ENCODE measurements around the gene NR1H2. TPM values are rescaled to one million over a fixed set of nuclear protein-coding genes. Genes with fewer than 3 reads are reported as not detected.
"Not testable (repeated sequence)": the region's sequence is repeated elsewhere in the genome, so short reads cannot be mapped to it uniquely, and the experiment has no call there.

The NR1H2 gene
- total RNA-seq, 1 experiment from 2014 or later = 40.3 TPM

- Histone ChIP-seq H3K9ac (ENCODE audit: low read length) (no peak overlapping the region), H3K79me2 (ENCODE audit: insufficient read depth, low read length) (no peaks in the 10 kb centered on the region), H4K20me1 (ENCODE audit: insufficient read depth) (no peaks in the 10 kb centered on the region), H3K27me3 (ENCODE audit: insufficient read depth, low read length) (no peaks in the 10 kb centered on the region), H3K4me1 (ENCODE audit: control insufficient read depth in 1 of 2, insufficient read depth in 2 of 2, low read length in 2 of 2) (peaks cover 0 to 2% of the 10 kb centered on the region in 2 experiments; a peak in 1 of 4 replicates), H3K4me3 (replicated peaks in 1 of 2; ENCODE audit: low read depth in 1 of 2, low read length in 2 of 2) (no peak overlapping the region), H3K36me3 (ENCODE audit: control insufficient read depth in 1 of 2, insufficient read depth in 2 of 2, low read length in 2 of 2) (no peaks in the 10 kb centered on the region), H3K9me3 (ENCODE audit: control insufficient read depth in 1 of 2, insufficient read depth in 1 of 2, low read depth in 1 of 2, low read length in 2 of 2) (no peaks in the 10 kb centered on the region), H2AFZ (ENCODE audit: low read depth, low read length, poor library complexity, severe bottlenecking) (no peak overlapping the region), H3K4me2 (ENCODE audit: low read length) (no peak overlapping the region), H3K27ac (ENCODE audit: low read depth, low read length) (no peak overlapping the region), H3K9me2 (ENCODE audit: insufficient read depth) (no peaks in the 10 kb centered on the region)
- BruUV-seq (replicated peaks) = no TSS peak
- ChIA-PET RAD21 (ENCODE audit: low non-redundant PET in 1 of 2, low total read pairs in 2 of 2, uncharacterized antibody in 2 of 2, unreplicated experiment in 2 of 2) (no interaction called here), POLR2A (no interaction called here), CTCF (interaction anchor here (1.4 kb wide), 1 partner anchor 27 kb away, joined by 3 read pairs; no protein-coding TSS in a partner anchor)
- intact Hi-C loops (cut with micrococcal nuclease) = no loop called here
- DNase-seq (ENCODE audit: low read depth, low spot score) (no peak), ATAC-seq (no peak)
- TF ChIP-seq ELF1 (IDR thresholded peaks at IDR 0.05; ENCODE audit: borderline replicate concordance, low read depth) = no peak
These were observed 24.0 kb upstream of the NR1H2 start for GRCh38 chr19:50352242-50352641.

GRCh38 chr19:50353487-50353880 is 22.8 kb upstream of the NR1H2 start:
- H2AFZ ChIP-seq (ENCODE audit: low read depth, low read length, poor library complexity, severe bottlenecking); ATAC-seq; RAD21 ChIA-PET (ENCODE audit: low non-redundant PET in 1 of 2, low total read pairs in 2 of 2, uncharacterized antibody in 2 of 2, unreplicated experiment in 2 of 2); H3K9me3 ChIP-seq (ENCODE audit: control insufficient read depth in 1 of 2, insufficient read depth in 1 of 2, low read depth in 1 of 2, low read length in 2 of 2); H3K27ac ChIP-seq (ENCODE audit: low read depth, low read length); H3K27me3 ChIP-seq (ENCODE audit: insufficient read depth, low read length); H3K9ac ChIP-seq (ENCODE audit: low read length); intact Hi-C loops (cut with micrococcal nuclease); CTCF ChIA-PET; BruUV-seq (replicated peaks); H3K36me3 ChIP-seq (ENCODE audit: control insufficient read depth in 1 of 2, insufficient read depth in 2 of 2, low read length in 2 of 2); DNase-seq (ENCODE audit: low read depth, low spot score); H3K4me3 ChIP-seq (replicated peaks in 1 of 2; ENCODE audit: low read depth in 1 of 2, low read length in 2 of 2); POLR2A ChIA-PET; H3K4me2 ChIP-seq (ENCODE audit: low read length); H3K4me1 ChIP-seq (ENCODE audit: control insufficient read depth in 1 of 2, insufficient read depth in 2 of 2, low read length in 2 of 2); H4K20me1 ChIP-seq (ENCODE audit: insufficient read depth); H3K9me2 ChIP-seq (ENCODE audit: insufficient read depth); H3K79me2 ChIP-seq (ENCODE audit: insufficient read depth, low read length): not testable (repeated sequence)

- Histone ChIP-seq H3K4me2 (ENCODE audit: low read length) (no peak overlapping the region), H3K4me3 (replicated peaks in 1 of 2; ENCODE audit: low read depth in 1 of 2, low read length in 2 of 2) (no peak overlapping the region), H3K27me3 (ENCODE audit: insufficient read depth, low read length) (no peaks in the 10 kb centered on the region), H3K27ac (ENCODE audit: low read depth, low read length) (no peak overlapping the region), H3K9ac (ENCODE audit: low read length) (no peak overlapping the region), H4K20me1 (ENCODE audit: insufficient read depth) (no peaks in the 10 kb centered on the region), H3K9me2 (ENCODE audit: insufficient read depth) (no peaks in the 10 kb centered on the region), H3K4me1 (ENCODE audit: control insufficient read depth in 1 of 2, insufficient read depth in 2 of 2, low read length in 2 of 2) (peaks cover 0 to 3% of the 10 kb centered on the region in 2 experiments; a peak in 1 of 4 replicates), H2AFZ (ENCODE audit: low read depth, low read length, poor library complexity, severe bottlenecking) (peak overlapping the region; percentile 63), H3K9me3 (ENCODE audit: control insufficient read depth in 1 of 2, insufficient read depth in 1 of 2, low read depth in 1 of 2, low read length in 2 of 2) (no peaks in the 10 kb centered on the region), H3K79me2 (ENCODE audit: insufficient read depth, low read length) (no peaks in the 10 kb centered on the region), H3K36me3 (ENCODE audit: control insufficient read depth in 1 of 2, insufficient read depth in 2 of 2, low read length in 2 of 2) (no peaks in the 10 kb centered on the region)
- ChIA-PET RAD21 (ENCODE audit: low non-redundant PET in 1 of 2, low total read pairs in 2 of 2, uncharacterized antibody in 2 of 2, unreplicated experiment in 2 of 2) (interaction anchor here in 1 of 2 experiments (1.0 kb wide), 1 partner anchor 27 kb away, joined by 3 read pairs; the partner anchor contains the start of gene KCNC3), POLR2A (no interaction called here), CTCF (interaction anchor here (0.6 to 1.4 kb wide), 10 partner anchors 10 to 180 kb away, joined by 3 to 10 read pairs (median 6); partner anchors contain the start of genes JOSD2 and KCNC3)
- no peak for DNase-seq (ENCODE audit: low read depth, low spot score)
- no peak for ATAC-seq
- no TSS peak for BruUV-seq (replicated peaks)
- intact Hi-C loops (cut with micrococcal nuclease) = loop anchor here (2.0 kb wide), 1 partner anchor 104 kb away; no protein-coding TSS in a partner anchor
- TF ChIP-seq POLR2AphosphoS5 (IDR thresholded peaks at IDR 0.05; ENCODE audit: low read depth, low read length) (no peak), EZH2 (IDR thresholded peaks at IDR 0.05) (no peak), RAD21 (IDR thresholded peaks at IDR 0.05; ENCODE audit: low read depth) (no peak), MAX (IDR thresholded peaks at IDR 0.05) (no peak), FOSL1 (IDR thresholded peaks at IDR 0.05; ENCODE audit: low read depth) (no peak), ZBTB33 (IDR thresholded peaks at IDR 0.05; ENCODE audit: extremely low read depth, insufficient replicate concordance, low read length) (no peak), JUND (IDR thresholded peaks at IDR 0.05) (no peak), SRF (IDR thresholded peaks at IDR 0.05; ENCODE audit: low read depth) (no peak), POLR2A (IDR thresholded peaks at IDR 0.05; ENCODE audit: borderline replicate concordance, extremely low read depth, insufficient read depth, insufficient read length) (no peak), YY1 (IDR thresholded peaks at IDR 0.05; ENCODE audit: extremely low read depth, insufficient replicate concordance, low read depth, low read length) (no peak), ZFX (IDR thresholded peaks at IDR 0.05) (no peak), CEBPB (IDR thresholded peaks at IDR 0.05; ENCODE audit: low read depth) (no peak), ELF1 (IDR thresholded peaks at IDR 0.05; ENCODE audit: borderline replicate concordance, low read depth) (no peak)
These were observed 19.5 kb upstream of the NR1H2 start for GRCh38 chr19:50356691-50357177.
